Measurements from ENCODE around the gene TSPAN18.

GRCh38 chr11:44957776-44958564 lies 231.2 kb downstream of the TSPAN18 start:
- TF ChIP-seq POLR2AphosphoS5 (IDR thresholded peaks at IDR 0.05; ENCODE audit: low read depth, low read length) = no peak
- TF ChIP-seq, protein P1, sequence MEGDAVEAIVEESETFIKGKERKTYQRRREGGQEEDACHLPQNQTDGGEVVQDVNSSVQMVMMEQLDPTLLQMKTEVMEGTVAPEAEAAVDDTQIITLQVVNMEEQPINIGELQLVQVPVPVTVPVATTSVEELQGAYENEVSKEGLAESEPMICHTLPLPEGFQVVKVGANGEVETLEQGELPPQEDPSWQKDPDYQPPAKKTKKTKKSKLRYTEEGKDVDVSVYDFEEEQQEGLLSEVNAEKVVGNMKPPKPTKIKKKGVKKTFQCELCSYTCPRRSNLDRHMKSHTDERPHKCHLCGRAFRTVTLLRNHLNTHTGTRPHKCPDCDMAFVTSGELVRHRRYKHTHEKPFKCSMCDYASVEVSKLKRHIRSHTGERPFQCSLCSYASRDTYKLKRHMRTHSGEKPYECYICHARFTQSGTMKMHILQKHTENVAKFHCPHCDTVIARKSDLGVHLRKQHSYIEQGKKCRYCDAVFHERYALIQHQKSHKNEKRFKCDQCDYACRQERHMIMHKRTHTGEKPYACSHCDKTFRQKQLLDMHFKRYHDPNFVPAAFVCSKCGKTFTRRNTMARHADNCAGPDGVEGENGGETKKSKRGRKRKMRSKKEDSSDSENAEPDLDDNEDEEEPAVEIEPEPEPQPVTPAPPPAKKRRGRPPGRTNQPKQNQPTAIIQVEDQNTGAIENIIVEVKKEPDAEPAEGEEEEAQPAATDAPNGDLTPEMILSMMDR (IDR thresholded peaks at IDR 0.05) = no peak
- TF ChIP-seq, protein P2, sequence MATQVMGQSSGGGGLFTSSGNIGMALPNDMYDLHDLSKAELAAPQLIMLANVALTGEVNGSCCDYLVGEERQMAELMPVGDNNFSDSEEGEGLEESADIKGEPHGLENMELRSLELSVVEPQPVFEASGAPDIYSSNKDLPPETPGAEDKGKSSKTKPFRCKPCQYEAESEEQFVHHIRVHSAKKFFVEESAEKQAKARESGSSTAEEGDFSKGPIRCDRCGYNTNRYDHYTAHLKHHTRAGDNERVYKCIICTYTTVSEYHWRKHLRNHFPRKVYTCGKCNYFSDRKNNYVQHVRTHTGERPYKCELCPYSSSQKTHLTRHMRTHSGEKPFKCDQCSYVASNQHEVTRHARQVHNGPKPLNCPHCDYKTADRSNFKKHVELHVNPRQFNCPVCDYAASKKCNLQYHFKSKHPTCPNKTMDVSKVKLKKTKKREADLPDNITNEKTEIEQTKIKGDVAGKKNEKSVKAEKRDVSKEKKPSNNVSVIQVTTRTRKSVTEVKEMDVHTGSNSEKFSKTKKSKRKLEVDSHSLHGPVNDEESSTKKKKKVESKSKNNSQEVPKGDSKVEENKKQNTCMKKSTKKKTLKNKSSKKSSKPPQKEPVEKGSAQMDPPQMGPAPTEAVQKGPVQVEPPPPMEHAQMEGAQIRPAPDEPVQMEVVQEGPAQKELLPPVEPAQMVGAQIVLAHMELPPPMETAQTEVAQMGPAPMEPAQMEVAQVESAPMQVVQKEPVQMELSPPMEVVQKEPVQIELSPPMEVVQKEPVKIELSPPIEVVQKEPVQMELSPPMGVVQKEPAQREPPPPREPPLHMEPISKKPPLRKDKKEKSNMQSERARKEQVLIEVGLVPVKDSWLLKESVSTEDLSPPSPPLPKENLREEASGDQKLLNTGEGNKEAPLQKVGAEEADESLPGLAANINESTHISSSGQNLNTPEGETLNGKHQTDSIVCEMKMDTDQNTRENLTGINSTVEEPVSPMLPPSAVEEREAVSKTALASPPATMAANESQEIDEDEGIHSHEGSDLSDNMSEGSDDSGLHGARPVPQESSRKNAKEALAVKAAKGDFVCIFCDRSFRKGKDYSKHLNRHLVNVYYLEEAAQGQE (IDR thresholded peaks at IDR 0.05; ENCODE audit: insufficient read depth in 1 of 2, low read depth in 2 of 2, low read length in 1 of 2) = no peak
- no peak for TF ChIP-seq TCF7L2 (IDR thresholded peaks at IDR 0.05; ENCODE audit: low read depth, low read length)
- no peak for TF ChIP-seq SIN3A (IDR thresholded peaks at IDR 0.05; ENCODE audit: borderline replicate concordance, insufficient read depth, low read depth, low read length)

Data from Panc1 (cell line).